ENCODE data around the gene RIMKLB.
"Not testable (repeated sequence)": the region's sequence is repeated elsewhere in the genome, so short reads cannot be mapped to it uniquely, and the experiment has no call there.

The RIMKLB gene

DNA sequence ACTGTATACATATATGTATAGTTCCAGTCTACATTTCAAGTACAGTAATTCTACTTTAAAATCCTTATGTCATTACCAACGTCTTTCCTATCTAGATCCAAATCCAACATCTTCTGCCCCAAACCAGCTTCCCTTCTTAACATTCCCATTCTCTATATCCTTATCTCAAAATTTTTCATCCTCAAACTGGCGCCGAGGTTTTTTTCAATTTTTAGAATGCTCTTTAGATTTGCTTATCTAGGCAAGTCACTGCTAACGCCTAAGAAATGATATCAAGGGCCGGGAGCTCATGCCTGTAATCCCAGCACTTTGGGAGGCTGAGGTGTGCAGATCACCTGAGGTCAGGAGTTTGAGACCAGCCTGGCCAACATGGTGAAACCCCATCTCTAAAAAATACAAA is 48.3 kb downstream of the RIMKLB start:
- no peak overlapping the region for H3K4me3 ChIP-seq (ENCODE audit: low read depth, low read length, poor library complexity, severe bottlenecking)
- no peaks in the 10 kb centered on the region for H3K27me3 ChIP-seq (ENCODE audit: insufficient read depth, low read length)
- peaks cover 3% of the 10 kb centered on the region for H3K4me1 ChIP-seq (ENCODE audit: insufficient read depth, low read length, severe bottlenecking)
- no peak overlapping the region for H3K27ac ChIP-seq (ENCODE audit: low read depth, low read length, poor library complexity, severe bottlenecking)
- no peak overlapping the region for H3K9ac ChIP-seq (ENCODE audit: low read length)
- no peaks in the 10 kb centered on the region for H3K9me2 ChIP-seq (ENCODE audit: low read depth, low read length)
- no peak overlapping the region for H2AFZ ChIP-seq (ENCODE audit: low read length)
- H3K4me2 ChIP-seq (ENCODE audit: low read length): no peak overlapping the region
- peaks cover 46% of the 10 kb centered on the region for H3K36me3 ChIP-seq (ENCODE audit: insufficient read depth, low read length)
- TF ChIP-seq CTCF (IDR thresholded peaks at IDR 0.05; ENCODE audit: low read length) (no peak), EZH2 (IDR thresholded peaks at IDR 0.05; ENCODE audit: borderline replicate concordance, low read length) (no peak)
- H3F3A ChIP-seq (ENCODE audit: insufficient read depth, low read length): no peaks in the 10 kb centered on the region
- H3K79me2 ChIP-seq (ENCODE audit: insufficient read depth, low read length): peaks cover 7% of the 10 kb centered on the region
- H3K9me3 ChIP-seq (ENCODE audit: low read length): no peaks in the 10 kb centered on the region
- H4K20me1 ChIP-seq (ENCODE audit: insufficient read depth, low read length): no peaks in the 10 kb centered on the region

GRCh38 chr12:8760076-8760475 is 62.3 kb downstream of the RIMKLB start:
- not testable (repeated sequence) for H3K27ac ChIP-seq (ENCODE audit: low read depth, low read length, poor library complexity, severe bottlenecking); H2AFZ ChIP-seq (ENCODE audit: low read length)

GRCh38 chr12:8762701-8763100 is 64.9 kb downstream of the RIMKLB start:
- H3K27ac ChIP-seq (ENCODE audit: low read depth, low read length, poor library complexity, severe bottlenecking); H3K4me2 ChIP-seq (ENCODE audit: low read length); H3K27me3 ChIP-seq (ENCODE audit: insufficient read depth, low read length); H3K4me3 ChIP-seq (ENCODE audit: low read depth, low read length, poor library complexity, severe bottlenecking); H3K9me2 ChIP-seq (ENCODE audit: low read depth, low read length); H3K9ac ChIP-seq (ENCODE audit: low read length); H4K20me1 ChIP-seq (ENCODE audit: insufficient read depth, low read length); H3K9me3 ChIP-seq (ENCODE audit: low read length); H3K79me2 ChIP-seq (ENCODE audit: insufficient read depth, low read length); H3F3A ChIP-seq (ENCODE audit: insufficient read depth, low read length); H3K4me1 ChIP-seq (ENCODE audit: insufficient read depth, low read length, severe bottlenecking); H2AFZ ChIP-seq (ENCODE audit: low read length): not testable (repeated sequence)
- H3K36me3 ChIP-seq (ENCODE audit: insufficient read depth, low read length): peaks cover 34% of the 10 kb centered on the region

More at GRCh38 chr12:8760076-8760475, 62.3 kb downstream of the RIMKLB start:
- H4K20me1 ChIP-seq (ENCODE audit: insufficient read depth, low read length); H3K27me3 ChIP-seq (ENCODE audit: insufficient read depth, low read length); H3K79me2 ChIP-seq (ENCODE audit: insufficient read depth, low read length); H3F3A ChIP-seq (ENCODE audit: insufficient read depth, low read length); H3K9ac ChIP-seq (ENCODE audit: low read length); H3K9me3 ChIP-seq (ENCODE audit: low read length); H3K4me1 ChIP-seq (ENCODE audit: insufficient read depth, low read length, severe bottlenecking); H3K9me2 ChIP-seq (ENCODE audit: low read depth, low read length); H3K4me2 ChIP-seq (ENCODE audit: low read length); H3K4me3 ChIP-seq (ENCODE audit: low read depth, low read length, poor library complexity, severe bottlenecking): not testable (repeated sequence)
- peaks cover 46% of the 10 kb centered on the region for H3K36me3 ChIP-seq (ENCODE audit: insufficient read depth, low read length)

DNA sequence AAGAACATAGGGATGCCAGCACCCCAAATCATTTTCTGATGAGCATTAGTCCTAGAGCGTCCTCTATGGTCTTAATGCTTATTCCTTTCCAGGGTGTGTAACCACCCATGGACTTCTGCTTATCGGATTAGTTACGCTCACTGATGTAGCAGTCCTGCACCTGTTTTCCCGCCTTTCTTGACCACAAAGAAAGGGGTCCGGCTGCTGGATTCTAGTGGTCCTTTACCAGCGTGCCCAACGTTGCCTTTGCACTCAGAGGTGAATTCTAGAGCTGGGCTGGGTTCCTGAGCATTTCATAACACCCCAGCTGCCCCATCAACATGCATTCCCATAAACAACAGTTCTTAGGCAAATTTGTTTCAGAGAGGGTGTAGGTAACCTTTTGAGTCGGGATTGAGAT is 68.3 kb downstream of the RIMKLB start:
- H3K79me2 ChIP-seq (ENCODE audit: insufficient read depth, low read length); H3K9me3 ChIP-seq (ENCODE audit: low read length); H3F3A ChIP-seq (ENCODE audit: insufficient read depth, low read length); H2AFZ ChIP-seq (ENCODE audit: low read length); H3K27ac ChIP-seq (ENCODE audit: low read depth, low read length, poor library complexity, severe bottlenecking); H3K27me3 ChIP-seq (ENCODE audit: insufficient read depth, low read length); H3K4me1 ChIP-seq (ENCODE audit: insufficient read depth, low read length, severe bottlenecking); H3K4me2 ChIP-seq (ENCODE audit: low read length); H4K20me1 ChIP-seq (ENCODE audit: insufficient read depth, low read length); H3K9me2 ChIP-seq (ENCODE audit: low read depth, low read length); H3K9ac ChIP-seq (ENCODE audit: low read length); H3K4me3 ChIP-seq (ENCODE audit: low read depth, low read length, poor library complexity, severe bottlenecking): not testable (repeated sequence)
- H3K36me3 ChIP-seq (ENCODE audit: insufficient read depth, low read length): peaks cover 29% of the 10 kb centered on the region; the same call in 1 of the 2 replicates

GRCh38 chr12:8770499-8770898 is 72.7 kb downstream of the RIMKLB start:
- no peak overlapping the region for H3K27ac ChIP-seq (ENCODE audit: low read depth, low read length, poor library complexity, severe bottlenecking)
- no peak overlapping the region for H3K9ac ChIP-seq (ENCODE audit: low read length)
- H3K27me3 ChIP-seq (ENCODE audit: insufficient read depth, low read length): no peaks in the 10 kb centered on the region
- H3K79me2 ChIP-seq (ENCODE audit: insufficient read depth, low read length): no peaks in the 10 kb centered on the region
- H3K4me2 ChIP-seq (ENCODE audit: low read length): no peak overlapping the region
- TF ChIP-seq CTCF (IDR thresholded peaks at IDR 0.05; ENCODE audit: low read length) (no peak), EZH2 (IDR thresholded peaks at IDR 0.05; ENCODE audit: borderline replicate concordance, low read length) (no peak)
- no peaks in the 10 kb centered on the region for H3K9me3 ChIP-seq (ENCODE audit: low read length)
- H3F3A ChIP-seq (ENCODE audit: insufficient read depth, low read length): 0 out of 2 replicates have a peak, but pooled peaks cover under 1% of the 10 kb centered on the region
- no peaks in the 10 kb centered on the region for H3K9me2 ChIP-seq (ENCODE audit: low read depth, low read length)
- no peaks in the 10 kb centered on the region for H4K20me1 ChIP-seq (ENCODE audit: insufficient read depth, low read length)
- no peak overlapping the region for H2AFZ ChIP-seq (ENCODE audit: low read length)
- H3K4me3 ChIP-seq (ENCODE audit: low read depth, low read length, poor library complexity, severe bottlenecking): no peak overlapping the region
- H3K4me1 ChIP-seq (ENCODE audit: insufficient read depth, low read length, severe bottlenecking): peaks cover 40% of the 10 kb centered on the region
- peaks cover 49% of the 10 kb centered on the region; the same call in 1 of the 2 replicates for H3K36me3 ChIP-seq (ENCODE audit: insufficient read depth, low read length)
